Keratinocyte (primary cell): Measurements from ENCODE around the gene CPNE4. TPM values are rescaled to one million over a fixed set of nuclear protein-coding genes. Genes with fewer than 3 reads are reported as not detected.

Experiments used
- DNase-seq: peaks from one replicate; pipeline ENCODE4 v3.0.0-alpha.2; 2011; ENCODE audit warnings: low read depth, missing footprints, low spot score
- FAIRE-seq: peaks from 2 replicates; lab custom pipeline; 2011; peaks lifted over from hg19 to GRCh38; lab: Jason Lieb, UNC
- H2AFZ ChIP-seq: 2 replicates; pipeline ENCODE4 v1.6.0; 2012; ENCODE audit warnings: low read length, control low read depth, inconsistent platforms; ENCODE audit not compliant: control insufficient read depth
- H3K27ac ChIP-seq: 2 replicates; pipeline ENCODE4 v1.5.1; 2011; ENCODE audit warnings: low read length; ENCODE audit not compliant: control insufficient read depth, insufficient read depth
- H3K27me3 ChIP-seq: 3 replicates; pipeline ENCODE4 v1.6.0; 2011; ENCODE audit warnings: low read length; ENCODE audit not compliant: control insufficient read depth, insufficient read depth; ENCODE audit errors: extremely low read depth
- H3K36me3 ChIP-seq, 2 experiments: 2 replicates in 1 of 2; 3 replicates in 1 of 2; pipeline ENCODE4 v1.5.1; 2011; ENCODE audit warnings: low read length in 2 of 2, mild to moderate bottlenecking in 1 of 2; ENCODE audit not compliant: control insufficient read depth in 2 of 2, insufficient read depth in 2 of 2; ENCODE audit errors: extremely low read depth in 1 of 2
- H3K4me1 ChIP-seq: 3 replicates; pipeline ENCODE4 v1.5.1; 2011; ENCODE audit warnings: low read length; ENCODE audit not compliant: control insufficient read depth, insufficient read depth; ENCODE audit errors: extremely low read depth
- H3K4me2 ChIP-seq: 3 replicates; pipeline ENCODE4 v1.6.0; 2011; ENCODE audit warnings: low read depth, low read length; ENCODE audit not compliant: control insufficient read depth, insufficient read depth; ENCODE audit errors: extremely low read depth
- H3K4me3 ChIP-seq, 3 experiments: fragments of 200-600 bp in 1 of 3; sonication (generic) in 1 of 3; 2 replicates in 2 of 3; 3 replicates in 1 of 3; pipeline ENCODE4 v1.5.1; 2011 to 2016; ENCODE audit warnings: low read length in 3 of 3, mild to moderate bottlenecking in 3 of 3, control low read depth in 2 of 3, inconsistent platforms in 1 of 3, low read depth in 1 of 3, mixed read lengths in 1 of 3, mixed run types in 1 of 3, moderate library complexity in 1 of 3; ENCODE audit not compliant: control insufficient read depth in 2 of 3, insufficient read depth in 2 of 3; ENCODE audit errors: extremely low read depth in 1 of 3
- H3K79me2 ChIP-seq: 2 replicates; pipeline ENCODE4 v1.6.0; 2012; ENCODE audit warnings: low read length; ENCODE audit not compliant: control insufficient read depth, insufficient read depth
- H3K9ac ChIP-seq: 3 replicates; pipeline ENCODE4 v1.6.0; 2011; ENCODE audit warnings: low read length; ENCODE audit not compliant: control insufficient read depth, insufficient read depth; ENCODE audit errors: extremely low read depth
- H3K9me1 ChIP-seq: 3 replicates; pipeline ENCODE4 v1.6.0; 2011; ENCODE audit warnings: low read length; ENCODE audit not compliant: control insufficient read depth, insufficient read depth; ENCODE audit errors: extremely low read depth
- H3K9me3 ChIP-seq: 2 replicates; pipeline ENCODE4 v1.5.1; 2012; ENCODE audit warnings: low read depth, low read length; ENCODE audit not compliant: control insufficient read depth
- H4K20me1 ChIP-seq: 3 replicates; pipeline ENCODE4 v1.6.0; 2011; ENCODE audit warnings: low read length; ENCODE audit not compliant: control insufficient read depth, insufficient read depth; ENCODE audit errors: extremely low read depth
- CTCF ChIP-seq, 3 experiments: IDR thresholded peaks in 1 of 3; conservative IDR thresholded peaks in 1 of 3; optimal IDR thresholded peaks in 1 of 3; 2 replicates in 2 of 3; 3 replicates in 1 of 3; pipeline versions ENCODE3 to v1.5.1; 2011; ENCODE audit warnings: low read length in 3 of 3, mild to moderate bottlenecking in 3 of 3, moderate library complexity in 2 of 3, control low read depth in 1 of 3, inconsistent platforms in 1 of 3; ENCODE audit not compliant: insufficient read depth in 2 of 3; ENCODE audit errors: extremely low read depth in 1 of 3
- EZH2 ChIP-seq: IDR thresholded peaks from one replicate; pipeline ENCODE4 v1.6.1; 2012; ENCODE audit warnings: inconsistent platforms, mild to moderate bottlenecking, low read length, moderate library complexity
- dilution Hi-C: fragments of 300-500 bp; cut with MboI; formaldehyde crosslinking; loops from one replicate; pipeline ENCODE4 v1.7.0; 2020; ENCODE audit warnings: low sequenced_read_pairs; ENCODE audit not compliant: extremely low pct_ligation_motif_present
- polyA plus RNA-seq, 5 experiments: library from polyadenylated mRNA; depleted of rRNA in 3 of 5; stranded (reverse) in 3 of 5; stranded (forward) in 1 of 5; unstranded in 1 of 5; fragments of >200 nt; gene quantifications; 1 replicate in 1 of 5; 2 replicates in 3 of 5; 3 replicates in 1 of 5; pipeline versions ENCODE4 v1.2.1 to v1.2.3, GENCODE V29; 2011 to 2012; ENCODE audit warnings: missing spikeins in 2 of 5, low read depth in 1 of 5, low replicate concordance in 1 of 5

CPNE4 gene
- polyA plus RNA-seq, 1 donor (not counting 4 experiments of a cell fraction or from before 2014, with no cell fraction given) = 0.08 TPM

- dilution Hi-C loops = no loop called here
- Histone ChIP-seq H3K4me3 (no peak overlapping the region), H2AFZ (no peak overlapping the region), H3K36me3 (no peaks in the 10 kb centered on the region), H3K9me1 (no peaks in the 10 kb centered on the region), H3K4me2 (no peak overlapping the region), H3K4me1 (no peaks in the 10 kb centered on the region), H3K27me3 (peaks cover 15% of the 10 kb centered on the region), H3K79me2 (no peaks in the 10 kb centered on the region), H3K9me3 (no peaks in the 10 kb centered on the region), H3K27ac (no peak overlapping the region), H3K9ac (no peak overlapping the region), H4K20me1 (no peaks in the 10 kb centered on the region)
- no peak for DNase-seq
- TF ChIP-seq EZH2 (no peak), CTCF (optimal IDR thresholded peaks at IDR 0.05 in 1 of 3, IDR thresholded peaks at IDR 0.05 in 1 of 3, conservative IDR thresholded peaks at IDR 0.05 in 1 of 3; ENCODE audit: extremely low read depth in 1 of 3, insufficient read depth in 2 of 3, low read length in 3 of 3) (no peak)
- no peak for FAIRE-seq
Measured at GRCh38 chr3:131560795-131561194, 474.0 kb downstream of the CPNE4 start.

- Histone ChIP-seq H3K9me1 (no peaks in the 10 kb centered on the region), H2AFZ (no peak overlapping the region), H3K9ac (no peak overlapping the region), H3K4me2 (no peak overlapping the region), H3K79me2 (no peaks in the 10 kb centered on the region), H3K27ac (no peak overlapping the region), H4K20me1 (no peaks in the 10 kb centered on the region), H3K27me3 (peaks cover 3% of the 10 kb centered on the region), H3K36me3 (no peaks in the 10 kb centered on the region), H3K4me3 (no peak overlapping the region), H3K9me3 (no peaks in the 10 kb centered on the region), H3K4me1 (no peaks in the 10 kb centered on the region)
- DNase-seq (no peak), FAIRE-seq (no peak)
- TF ChIP-seq CTCF (optimal IDR thresholded peaks at IDR 0.05 in 1 of 3, IDR thresholded peaks at IDR 0.05 in 1 of 3, conservative IDR thresholded peaks at IDR 0.05 in 1 of 3; ENCODE audit: extremely low read depth in 1 of 3, insufficient read depth in 2 of 3, low read length in 3 of 3) (no peak), EZH2 (no peak)
- dilution Hi-C loops = no loop called here
Measured at GRCh38 chr3:131555456-131555855, 479.4 kb downstream of the CPNE4 start.
